HG03066 (cell line): ENCODE measurements around the gene PDE6B.
"Not testable (repeated sequence)": the region's sequence is repeated elsewhere in the genome, so short reads cannot be mapped to it uniquely, and the experiment has no call there.

ENCODE experiments used
- ATAC-seq: cut with Tn5 transposase; IDR thresholded peaks from one replicate; pipeline ENCODE4 v1.9.1; 2021; ENCODE audit warnings: low read depth; ENCODE audit not compliant: unreplicated experiment

PDE6B gene

DNA sequence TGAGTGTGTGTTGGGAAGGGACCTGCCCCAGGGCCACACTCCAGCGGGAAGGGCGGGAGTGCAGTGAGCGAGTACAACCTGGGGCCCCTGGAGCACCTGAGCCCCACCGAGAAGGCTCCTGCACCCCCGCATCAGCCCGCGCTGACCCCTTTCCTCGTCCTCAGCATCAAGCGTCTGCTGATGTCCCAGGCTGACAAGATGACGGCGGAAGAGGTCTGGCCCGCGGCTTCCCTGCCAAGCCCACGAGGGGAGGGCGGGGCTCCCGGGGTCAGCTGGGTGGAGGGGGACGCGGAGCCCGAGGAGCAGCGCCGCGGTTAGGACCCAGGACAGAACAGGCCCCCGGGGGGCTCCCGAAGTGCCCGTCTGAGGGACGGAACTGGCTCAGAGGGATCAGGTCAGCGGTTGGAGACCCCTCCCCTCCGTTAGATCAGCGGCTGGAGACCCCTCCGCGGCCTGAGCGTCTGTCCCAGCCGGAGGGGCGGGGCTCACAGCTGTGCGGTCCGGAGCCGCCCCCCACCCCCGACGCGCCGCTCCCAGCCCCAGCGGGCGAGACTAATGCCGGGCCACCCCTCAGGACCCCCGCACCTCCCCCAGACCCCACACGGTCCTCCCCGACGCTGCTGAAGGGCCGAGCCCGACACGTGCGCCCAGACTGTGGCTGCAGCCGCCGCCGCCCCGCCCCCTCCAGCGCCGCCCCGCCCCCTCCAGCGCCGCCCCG, 55.7 kb downstream of the PDE6B start:
- no peak for ATAC-seq

DNA sequence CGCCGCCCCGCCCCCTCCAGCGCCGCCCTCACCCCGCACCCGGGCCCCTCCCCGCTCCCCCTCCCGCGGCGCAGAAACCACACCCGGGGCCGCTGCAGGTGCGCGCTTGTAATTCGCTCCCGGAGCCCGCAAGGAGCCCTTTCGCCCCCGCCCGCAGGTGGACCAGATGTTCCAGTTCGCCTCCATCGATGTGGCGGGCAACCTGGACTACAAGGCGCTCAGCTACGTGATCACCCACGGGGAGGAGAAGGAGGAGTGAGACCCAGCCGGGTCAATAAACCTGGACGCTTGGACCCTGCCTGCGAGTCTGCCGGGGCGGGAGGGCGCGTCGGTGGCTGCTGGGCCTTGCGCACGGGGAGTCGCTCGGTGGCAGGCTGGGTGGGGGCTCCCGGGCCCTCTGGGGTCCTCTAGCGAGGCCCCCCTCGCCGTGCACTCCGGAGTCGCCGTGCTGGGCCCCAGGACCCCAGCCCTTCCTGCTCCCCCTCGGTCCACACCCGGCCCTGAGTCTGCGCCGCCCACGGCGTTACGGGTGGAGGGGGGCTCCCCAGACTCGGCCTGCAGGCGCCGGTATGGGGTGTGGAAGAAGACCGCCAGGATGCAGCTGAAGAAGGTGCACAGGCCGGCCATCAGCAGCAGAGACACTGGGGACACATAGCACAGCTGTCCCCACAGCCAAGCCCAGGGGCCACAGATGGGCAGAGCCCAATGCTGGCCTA, 56.5 kb downstream of the PDE6B start:
- no peak for ATAC-seq

DNA sequence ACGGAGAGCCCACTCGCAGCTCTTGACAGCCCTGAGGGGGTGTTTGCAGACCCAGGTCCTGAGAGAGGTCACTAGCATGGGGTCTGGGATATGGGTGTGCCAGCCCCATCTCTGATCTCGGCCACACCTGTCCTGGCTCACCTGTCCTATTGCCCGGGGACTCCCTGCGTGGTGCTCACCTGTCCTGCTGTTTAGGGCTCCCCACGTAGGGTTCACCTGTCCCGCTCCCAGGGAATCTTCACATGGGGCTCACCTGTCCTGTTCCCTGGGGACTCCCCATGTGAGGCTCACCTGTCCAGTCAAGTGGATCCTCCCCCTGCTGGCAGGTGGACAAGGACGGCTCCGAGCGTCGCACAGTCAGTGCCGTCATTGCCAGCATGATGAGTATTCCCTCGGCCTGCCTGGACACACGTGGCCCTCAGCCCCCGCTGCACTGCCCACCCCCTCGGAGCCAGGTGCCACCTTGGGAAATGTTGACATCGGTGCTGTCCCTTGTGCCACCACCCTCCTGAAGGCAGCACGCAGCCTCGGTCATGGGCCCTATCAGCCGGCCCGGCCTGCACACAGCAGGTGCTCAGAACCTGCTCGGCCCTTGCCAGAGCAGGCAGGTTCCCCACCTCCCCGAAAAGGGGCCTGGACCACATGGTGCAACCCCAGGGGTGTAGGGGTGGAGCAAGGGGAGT, 57.3 kb downstream of the PDE6B start:
- ATAC-seq, result no peak

DNA sequence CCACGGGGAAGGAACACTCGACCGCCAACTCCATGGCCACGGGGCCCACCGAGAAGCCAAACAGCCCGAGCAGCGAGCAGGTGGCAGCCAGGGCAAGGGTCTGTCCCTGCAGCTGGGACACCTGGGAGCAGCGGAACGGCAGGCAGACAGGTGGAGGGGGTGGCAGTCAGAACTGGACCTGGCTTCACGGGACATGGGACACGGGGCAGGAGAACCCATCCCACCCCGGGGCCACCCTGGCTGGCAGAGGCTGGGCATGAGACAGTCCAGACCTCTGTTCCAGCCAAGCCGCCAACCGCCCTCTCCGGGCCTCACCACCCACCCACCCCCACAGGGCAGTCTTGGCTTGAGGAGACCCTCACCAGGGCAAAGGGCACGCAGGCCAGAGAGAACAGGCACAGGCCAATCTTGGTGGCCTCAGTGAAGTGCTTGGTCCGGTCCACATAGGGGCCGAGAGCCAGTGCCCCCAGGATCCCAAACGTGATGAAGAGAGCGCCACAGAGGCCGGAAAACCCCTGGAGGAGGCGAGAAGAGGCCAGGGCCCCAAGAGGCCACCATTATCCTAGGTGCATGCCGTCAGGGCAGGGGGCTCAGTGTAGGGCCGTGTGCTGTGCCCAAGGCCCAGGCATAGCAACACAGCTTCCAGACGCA, 58.0 kb downstream of the PDE6B start:
- no peak for ATAC-seq

DNA sequence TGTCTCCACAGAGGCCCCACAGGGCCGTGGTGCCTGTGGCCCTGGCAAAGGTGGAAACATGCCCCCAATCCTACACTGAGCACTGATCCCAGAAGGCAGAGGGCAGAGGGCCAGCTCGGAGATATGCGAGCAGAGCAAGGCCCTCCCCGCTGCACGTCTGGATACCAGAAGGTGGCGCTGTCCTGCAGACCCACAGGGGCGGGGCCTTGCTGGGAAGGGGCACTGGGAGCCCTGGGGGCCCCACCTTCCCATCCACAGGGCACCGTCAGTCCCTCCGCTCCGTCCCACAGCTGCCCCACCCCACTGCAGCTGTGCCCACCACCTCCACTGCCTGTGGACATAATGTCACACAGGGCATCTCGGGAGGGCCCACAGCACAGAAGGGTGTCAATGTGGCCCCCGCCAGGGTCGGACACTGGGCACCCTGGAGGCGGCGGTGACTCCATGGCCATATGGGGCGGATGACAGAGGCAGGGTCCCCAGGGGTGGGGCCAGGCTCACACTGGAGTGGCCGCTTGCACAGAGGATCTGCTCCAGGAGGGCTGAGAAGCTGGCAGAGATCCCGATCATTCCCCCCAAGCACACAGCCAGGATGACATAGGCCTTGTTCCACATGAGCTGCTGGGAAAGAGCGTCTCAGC, 58.7 kb downstream of the PDE6B start:
- ATAC-seq, result no peak

DNA sequence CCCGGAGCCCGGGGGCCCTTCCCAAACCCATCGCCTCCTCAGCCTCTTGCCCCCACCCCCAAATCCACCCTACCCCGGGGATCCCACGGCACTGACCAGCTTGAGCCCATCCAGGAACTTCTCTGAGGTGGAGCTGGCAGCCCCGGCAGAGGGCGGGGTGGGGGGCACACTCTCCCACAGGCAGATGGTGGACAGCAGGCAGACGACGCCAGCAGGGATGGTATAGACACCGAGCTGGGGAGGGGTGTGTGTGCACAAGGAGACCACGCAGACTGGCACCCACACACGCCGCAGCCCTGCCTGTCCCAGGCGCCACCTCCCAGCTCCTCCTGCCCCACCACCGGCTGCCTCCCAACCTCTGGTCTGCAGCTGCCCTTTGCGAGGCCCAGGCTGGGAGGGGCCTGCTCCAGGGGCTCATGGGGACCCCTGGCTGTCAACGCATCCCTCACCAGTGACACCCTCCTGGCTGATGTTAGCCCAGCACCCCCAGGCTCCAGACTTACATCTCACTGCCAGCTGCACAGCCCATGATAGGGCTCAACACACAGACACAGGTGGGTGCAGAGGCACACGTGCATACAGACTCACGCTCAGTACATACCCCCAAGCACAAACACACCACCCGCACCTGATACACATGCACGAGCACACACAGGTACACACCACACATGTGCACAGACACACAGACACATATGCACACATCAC, 59.4 kb downstream of the PDE6B start:
- no peak for ATAC-seq

DNA sequence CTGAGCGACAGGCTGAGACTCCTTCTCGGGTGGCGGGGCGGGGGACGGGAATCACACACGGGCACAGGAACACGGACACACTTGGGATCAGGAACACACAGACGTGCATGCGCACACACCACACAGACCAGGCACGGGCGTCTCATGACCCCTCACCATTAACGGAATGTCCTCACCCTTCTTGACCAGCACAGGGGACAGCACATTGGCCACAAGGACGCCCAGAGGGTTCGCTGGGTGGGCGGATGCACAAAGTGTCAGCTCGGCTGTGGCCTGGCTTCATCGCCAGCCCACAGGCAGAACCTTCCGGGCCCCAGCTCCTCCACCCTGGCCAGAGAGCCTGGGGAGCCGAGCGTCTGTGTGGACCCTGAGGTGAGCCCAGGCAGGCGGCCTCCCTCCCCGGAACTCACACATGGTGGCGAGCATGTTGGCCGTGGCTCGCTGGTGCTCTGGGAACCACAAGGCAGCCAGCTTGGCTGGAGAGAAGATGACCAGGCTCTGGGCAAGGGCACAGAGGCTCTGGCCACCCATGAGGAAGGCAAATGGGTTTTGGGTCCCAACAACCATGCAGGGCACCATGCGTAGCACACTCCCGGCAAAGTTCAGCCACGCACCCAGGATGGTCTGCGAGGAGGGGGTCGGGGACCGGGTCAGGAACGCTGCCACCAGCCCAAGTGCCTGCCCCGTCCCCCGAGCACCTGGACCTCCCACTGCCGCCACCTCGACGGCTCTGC, 60.5 kb downstream of the PDE6B start:
- ATAC-seq, result no peak

DNA sequence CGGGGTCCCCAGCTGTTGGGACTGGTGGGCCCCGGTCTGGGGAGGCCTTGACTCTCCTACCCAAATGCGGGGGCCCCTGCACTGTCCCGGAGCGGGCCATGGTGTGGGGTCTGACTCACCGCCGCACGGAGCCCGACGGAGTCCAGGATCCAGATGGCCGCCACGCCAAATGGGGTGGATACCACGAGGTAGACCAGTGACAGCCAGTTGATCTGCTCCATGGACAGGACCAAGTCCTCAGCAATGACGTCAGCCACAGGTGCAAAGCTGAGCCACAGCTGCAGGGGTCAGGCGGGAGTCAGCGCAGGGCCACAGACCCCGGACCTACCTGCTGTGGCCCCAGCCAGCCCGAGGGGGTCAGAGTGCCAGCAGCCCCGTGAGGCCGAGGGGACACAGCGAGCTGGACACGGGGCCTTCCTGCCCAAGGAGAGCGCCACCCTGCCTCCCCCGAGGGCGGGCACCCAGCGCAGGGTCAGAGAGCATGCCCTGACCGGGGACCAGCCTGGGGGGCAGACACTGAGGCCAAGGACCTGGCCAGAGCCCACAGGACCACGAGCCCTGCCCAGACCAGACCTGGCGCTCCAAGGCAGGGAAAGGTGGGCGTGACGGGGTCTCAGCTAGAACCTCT, 61.2 kb downstream of the PDE6B start:
- no peak for ATAC-seq

DNA sequence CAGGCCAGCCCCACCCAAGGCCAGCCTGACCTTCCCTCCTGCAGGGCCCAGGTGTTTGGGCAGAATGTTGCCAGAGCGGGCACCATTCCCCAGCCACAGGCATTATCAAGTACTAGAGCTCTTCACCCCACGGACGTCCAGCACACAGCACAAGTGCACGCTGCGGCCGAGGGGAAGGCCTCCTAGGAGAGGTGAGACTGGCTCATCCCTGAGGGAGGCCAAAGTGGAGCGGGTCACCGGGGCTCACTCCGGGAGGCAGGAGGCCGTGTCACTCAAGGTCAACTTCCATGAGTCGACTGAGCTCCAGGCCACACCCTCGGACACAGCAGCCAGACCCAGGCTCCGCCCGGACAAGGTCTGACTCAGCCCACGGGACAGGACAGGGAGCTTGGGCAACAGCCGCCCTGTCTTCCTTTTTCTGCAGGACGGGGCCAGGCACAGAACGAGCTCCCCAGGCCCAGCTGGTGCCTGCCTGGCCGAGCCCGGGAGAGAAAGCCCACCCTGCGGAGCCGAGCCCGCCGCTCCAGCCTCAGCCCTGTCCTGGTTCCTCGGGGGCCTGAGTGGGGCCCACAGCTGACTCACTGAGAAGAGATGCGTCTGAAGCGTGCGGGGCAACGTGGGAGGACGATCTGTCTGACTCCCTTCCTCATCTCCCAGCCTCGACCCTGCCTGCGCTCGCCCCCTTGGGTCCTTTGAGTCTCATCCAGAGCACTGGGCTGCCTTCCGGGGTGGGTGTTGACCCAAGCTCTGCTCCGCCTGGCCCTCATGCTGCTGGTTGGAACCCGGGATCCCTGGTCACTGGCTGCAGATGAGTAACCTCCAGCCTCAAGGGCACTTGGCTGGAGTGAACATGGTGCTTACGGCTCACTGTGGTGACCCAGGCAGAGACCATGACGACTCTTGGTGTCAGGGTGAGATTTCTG, 61.9 kb downstream of the PDE6B start:
- no peak for ATAC-seq

DNA sequence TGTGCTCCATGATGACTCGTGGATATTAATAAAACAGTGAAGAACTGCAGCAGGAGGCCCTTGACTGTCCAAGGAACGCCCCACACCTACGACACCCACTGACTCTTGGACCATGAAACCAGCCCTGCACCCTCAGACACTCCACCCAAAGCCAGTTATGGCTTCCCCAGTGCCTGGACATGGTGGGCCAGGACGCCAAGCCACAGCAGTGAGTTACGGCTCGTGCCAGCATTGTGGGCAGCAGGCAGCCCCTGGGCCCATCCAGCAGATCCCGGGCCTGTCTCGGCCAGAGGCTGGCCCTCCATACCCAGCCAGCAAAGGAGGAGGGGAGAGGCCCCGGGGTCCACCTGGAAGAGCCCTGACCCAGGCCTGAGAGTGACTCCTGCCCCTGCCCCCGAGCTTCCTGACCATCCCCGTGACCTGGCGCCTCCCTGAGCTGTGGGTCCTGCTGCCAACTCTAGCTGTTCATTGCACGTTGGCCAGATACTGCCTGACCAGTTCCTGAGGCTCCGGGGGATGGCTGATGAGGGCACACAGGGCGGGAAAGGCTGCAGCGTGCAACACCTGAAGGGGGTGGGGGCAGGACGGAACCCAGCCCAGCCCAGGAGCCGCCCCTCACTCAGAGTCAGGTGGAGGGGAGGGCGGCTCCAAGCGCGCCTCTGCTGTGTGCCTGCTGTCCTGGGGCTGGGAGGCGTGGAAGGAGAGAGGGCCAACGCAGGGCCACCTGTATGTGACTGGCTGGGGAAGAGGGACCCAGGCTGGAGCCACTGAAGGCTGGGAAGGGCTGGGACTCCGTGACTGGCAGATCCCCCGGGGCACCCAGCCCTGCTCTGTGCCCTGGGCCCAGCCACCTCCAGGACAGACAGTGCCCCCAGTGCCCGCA, 62.8 kb downstream of the PDE6B start:
- ATAC-seq, result no peak

DNA sequence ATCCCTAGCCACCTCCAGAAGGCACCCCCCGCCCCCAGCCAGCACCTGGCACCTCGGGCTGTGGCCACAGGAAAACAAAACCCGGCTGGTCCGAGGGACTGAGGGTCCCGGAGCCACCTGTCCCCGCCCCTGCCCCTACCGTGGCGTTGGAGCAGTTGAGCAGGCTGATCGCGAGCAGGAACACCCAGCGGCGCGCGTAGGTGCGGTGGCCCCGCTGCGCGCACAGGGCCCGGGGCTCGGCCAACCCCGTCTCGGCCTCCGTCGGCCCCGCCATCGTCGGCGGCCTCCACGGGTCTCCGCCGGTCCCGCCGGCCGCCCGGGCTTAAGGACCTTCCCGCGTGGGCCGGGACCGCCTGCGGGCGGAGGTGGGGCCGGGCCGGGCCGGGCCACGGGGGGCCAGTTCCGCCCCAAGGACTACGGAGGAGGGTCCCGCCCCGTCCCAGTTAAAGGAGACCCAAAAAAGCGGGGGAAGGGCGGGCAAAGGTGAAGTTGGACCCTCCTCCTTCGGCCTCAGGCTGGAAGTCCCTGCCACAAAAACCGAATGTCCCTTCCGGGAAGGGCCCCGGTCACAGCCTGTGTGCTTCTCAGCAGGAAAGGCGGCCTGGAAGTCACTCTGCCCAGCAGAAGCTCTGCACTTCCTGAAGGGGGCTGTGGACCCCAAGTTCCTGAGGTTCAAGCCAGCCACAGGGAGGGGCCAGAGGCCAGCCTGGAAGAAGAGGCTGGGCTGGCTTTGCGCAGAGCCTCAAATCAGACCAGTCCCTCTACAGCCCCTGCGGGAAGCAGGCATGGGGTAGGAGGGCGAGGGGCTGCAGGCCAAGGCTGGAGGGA, 63.7 kb downstream of the PDE6B start, which contains the start of gene SLC49A3:
Gene SLC49A3 (minus strand): TSS at position 298 of the 828 bp plus-strand sequence. CDS start 24 bp downstream, at position 274.
- no peak for ATAC-seq

DNA sequence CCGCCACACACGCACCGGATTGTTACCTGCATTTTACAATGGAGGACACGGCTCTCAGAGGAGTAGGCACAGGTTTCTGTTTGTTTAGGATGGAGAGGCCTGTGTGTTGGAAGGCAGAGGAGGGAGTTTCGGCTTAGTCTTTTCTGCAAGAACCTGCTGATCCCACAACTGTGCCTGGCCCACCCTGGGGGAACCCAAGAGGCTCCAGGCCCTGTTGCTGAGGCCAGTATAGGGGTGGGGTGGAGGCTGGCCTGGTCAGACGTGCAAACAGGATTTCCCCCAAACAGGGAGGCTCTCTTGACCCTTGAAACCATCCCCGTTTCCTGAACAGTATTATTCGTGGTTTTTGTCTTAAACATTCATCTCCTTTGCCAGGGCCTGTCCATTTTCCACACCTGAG, 64.3 kb downstream of the PDE6B start:
- no peak for ATAC-seq

DNA sequence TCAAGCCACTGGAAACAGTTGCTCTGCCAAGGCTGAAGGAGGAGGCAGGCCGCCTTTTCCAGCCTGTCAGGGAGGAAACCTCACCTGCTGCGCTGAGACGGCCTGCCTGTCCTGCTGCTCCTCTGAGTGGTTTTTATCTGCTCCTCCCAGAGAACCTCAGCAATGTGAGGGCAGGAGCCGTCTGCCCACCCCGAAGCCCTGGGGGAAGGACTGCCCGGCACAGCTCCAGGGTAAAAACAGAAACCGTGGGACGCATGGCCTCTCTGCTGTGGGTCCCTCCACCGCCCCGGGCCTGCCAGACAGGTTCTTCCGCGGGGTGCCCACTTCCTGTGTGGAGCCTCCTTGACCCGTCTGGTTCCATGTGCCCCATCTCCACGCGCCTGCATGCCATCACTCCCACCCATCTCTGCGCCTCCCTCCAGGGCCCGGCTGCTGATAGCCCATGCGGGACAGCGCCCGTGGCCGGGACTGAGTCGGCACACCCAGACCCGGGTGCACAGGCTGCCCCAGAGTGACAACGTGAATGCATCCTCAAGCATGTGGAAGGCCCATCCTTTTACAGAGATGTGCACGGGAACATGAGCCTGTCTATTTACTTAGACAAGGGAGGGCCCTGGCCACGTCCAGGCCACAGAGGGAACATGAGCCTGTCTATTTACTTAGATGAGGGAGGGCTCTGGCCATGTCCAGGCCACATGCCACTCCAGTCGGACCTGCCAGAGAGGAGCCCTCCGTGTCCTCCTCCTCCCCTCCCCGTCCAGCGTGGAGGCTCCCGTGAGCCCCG, 67.6 kb downstream of the PDE6B start:
- no peak for ATAC-seq

DNA sequence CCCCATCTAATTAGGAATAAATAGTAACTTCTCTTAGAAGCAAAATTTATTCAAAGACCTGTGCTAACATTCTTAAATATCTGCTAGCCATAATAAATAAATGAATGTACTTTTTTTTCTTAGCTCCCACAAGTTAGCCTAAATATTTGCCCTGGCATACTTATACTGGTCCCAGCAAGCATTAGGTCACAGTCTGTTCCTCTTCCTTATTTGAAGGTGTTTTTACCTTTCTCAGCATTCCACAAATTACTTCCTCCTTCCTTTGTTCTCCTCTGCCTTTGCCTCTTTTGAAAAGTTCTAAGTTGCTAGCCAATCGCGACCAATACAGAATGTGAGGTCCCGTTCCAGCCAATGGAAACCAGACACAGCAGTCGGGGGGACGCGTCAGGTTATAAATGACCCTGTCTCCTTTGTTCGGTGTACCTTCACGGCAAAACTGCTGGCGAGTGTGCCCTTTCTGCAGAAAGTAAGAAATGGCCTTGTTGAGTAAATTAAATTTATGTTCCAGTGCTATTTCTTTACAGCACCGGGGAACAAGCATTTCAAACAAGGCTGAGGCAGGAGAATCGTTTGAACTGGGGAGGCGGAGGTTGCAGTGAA, 69.1 kb downstream of the PDE6B start:
- not testable (repeated sequence) for ATAC-seq
